Choroid plexus epithelial cell (primary cell): ENCODE data around the gene ARPP19.
"Not testable (repeated sequence)": the region's sequence is repeated elsewhere in the genome, so short reads cannot be mapped to it uniquely, and the experiment has no call there.

ENCODE experiments used
- DNase-seq: peaks from one replicate; pipeline ENCODE4 v3.0.0-alpha.2; 2010; ENCODE audit warnings: low read depth
- H3K4me3 ChIP-seq: 2 replicates; pipeline ENCODE4 v1.5.1; 2011; ENCODE audit warnings: low read depth, mild to moderate bottlenecking, control low read depth, low read length, moderate library complexity
- TF ChIP-seq, protein P1 (sequence below): conservative IDR thresholded peaks from 2 replicates; pipeline ENCODE4 v1.5.1; 2011; ENCODE audit warnings: low read depth, mild to moderate bottlenecking, control low read depth, inconsistent platforms, low read length, moderate library complexity

The ARPP19 gene

DNA sequence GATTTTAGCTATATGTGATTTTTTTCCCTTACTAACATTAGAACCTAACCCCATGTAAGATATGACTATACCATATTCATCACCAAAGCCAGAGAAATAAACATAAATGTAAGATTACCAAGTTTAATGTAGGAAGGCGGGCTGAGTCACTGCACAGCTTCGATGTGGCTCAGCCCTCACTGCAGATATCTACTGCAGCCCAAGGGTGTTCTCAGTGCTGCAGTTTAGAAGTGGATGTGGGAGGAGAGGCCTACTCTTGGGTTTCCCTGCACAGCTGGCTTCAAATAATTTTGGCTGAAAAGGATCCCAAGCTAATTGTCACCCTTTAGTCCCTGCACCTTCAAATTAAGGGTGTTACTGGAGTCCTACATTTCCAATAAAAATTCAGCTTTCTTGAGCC is 9.3 kb downstream of the ARPP19 start:
- TF ChIP-seq, protein P1, sequence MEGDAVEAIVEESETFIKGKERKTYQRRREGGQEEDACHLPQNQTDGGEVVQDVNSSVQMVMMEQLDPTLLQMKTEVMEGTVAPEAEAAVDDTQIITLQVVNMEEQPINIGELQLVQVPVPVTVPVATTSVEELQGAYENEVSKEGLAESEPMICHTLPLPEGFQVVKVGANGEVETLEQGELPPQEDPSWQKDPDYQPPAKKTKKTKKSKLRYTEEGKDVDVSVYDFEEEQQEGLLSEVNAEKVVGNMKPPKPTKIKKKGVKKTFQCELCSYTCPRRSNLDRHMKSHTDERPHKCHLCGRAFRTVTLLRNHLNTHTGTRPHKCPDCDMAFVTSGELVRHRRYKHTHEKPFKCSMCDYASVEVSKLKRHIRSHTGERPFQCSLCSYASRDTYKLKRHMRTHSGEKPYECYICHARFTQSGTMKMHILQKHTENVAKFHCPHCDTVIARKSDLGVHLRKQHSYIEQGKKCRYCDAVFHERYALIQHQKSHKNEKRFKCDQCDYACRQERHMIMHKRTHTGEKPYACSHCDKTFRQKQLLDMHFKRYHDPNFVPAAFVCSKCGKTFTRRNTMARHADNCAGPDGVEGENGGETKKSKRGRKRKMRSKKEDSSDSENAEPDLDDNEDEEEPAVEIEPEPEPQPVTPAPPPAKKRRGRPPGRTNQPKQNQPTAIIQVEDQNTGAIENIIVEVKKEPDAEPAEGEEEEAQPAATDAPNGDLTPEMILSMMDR = no peak
- peak; percentile 58 for DNase-seq

DNA sequence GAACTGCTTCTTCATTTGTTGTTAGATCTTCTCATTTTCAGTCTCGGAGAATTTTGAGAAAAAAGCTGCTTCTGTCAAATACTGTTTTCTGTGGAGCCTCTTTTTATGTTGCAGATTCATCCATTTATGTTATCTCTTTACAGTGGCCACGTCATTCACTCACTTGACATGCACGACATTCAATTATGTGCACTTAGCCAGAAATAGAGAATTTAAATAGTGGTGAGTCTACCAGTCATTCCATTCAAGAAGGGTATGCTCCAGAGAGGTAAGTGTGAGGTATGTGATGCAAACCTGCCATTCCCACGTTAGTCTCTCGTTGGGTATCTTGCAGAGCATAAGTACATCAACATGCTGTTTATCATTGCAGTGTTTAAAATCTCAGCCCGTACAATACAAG is 9.8 kb downstream of the ARPP19 start:
- H3K4me3 ChIP-seq = no peak overlapping the region
- no peak for DNase-seq
- TF ChIP-seq, protein P1 = no peak

More for the DNA sequence above, 9.3 kb downstream of the ARPP19 start:
- no peak overlapping the region for H3K4me3 ChIP-seq

DNA sequence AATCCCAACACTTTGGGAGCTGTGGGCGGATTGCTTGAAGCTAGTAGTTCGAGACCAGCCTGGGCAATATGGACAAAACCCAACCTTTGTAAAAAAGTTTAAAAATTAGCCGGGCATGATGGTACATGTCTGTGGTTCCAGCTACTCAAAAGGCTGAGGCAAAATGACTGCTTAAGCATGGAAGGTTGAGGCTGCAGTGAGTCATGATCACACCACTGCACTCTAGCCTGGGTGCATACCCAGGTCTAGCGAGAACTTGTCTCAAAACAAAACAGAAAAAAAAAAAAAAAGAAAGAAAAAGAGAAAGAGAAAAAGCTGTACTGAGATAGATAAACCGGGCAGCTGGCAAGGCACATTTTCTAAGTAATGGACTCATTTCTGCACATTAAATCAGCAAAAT is 10.6 kb downstream of the ARPP19 start:
- DNase-seq = peak; percentile 90
- H3K4me3 ChIP-seq = no peak overlapping the region
- TF ChIP-seq, protein P1 = no peak

DNA sequence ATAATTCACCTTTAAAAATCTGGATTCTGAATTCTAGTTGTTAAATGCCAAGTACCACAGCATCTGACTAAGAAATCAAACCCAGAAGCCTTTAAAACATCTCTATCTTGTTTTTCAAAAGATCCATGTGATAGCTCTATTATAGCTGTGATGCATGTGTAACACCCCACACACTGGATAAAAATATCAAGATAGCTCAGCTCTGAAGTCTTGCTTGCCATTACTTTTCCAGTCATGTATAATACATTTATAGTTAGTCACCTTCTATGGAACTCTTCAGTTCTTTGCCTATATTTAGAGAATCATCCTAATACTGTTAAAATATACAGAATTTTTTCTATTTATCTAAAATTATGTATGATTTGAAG is 11.6 kb downstream of the ARPP19 start:
- DNase-seq = peak; percentile 32
- TF ChIP-seq, protein P1 = no peak

DNA sequence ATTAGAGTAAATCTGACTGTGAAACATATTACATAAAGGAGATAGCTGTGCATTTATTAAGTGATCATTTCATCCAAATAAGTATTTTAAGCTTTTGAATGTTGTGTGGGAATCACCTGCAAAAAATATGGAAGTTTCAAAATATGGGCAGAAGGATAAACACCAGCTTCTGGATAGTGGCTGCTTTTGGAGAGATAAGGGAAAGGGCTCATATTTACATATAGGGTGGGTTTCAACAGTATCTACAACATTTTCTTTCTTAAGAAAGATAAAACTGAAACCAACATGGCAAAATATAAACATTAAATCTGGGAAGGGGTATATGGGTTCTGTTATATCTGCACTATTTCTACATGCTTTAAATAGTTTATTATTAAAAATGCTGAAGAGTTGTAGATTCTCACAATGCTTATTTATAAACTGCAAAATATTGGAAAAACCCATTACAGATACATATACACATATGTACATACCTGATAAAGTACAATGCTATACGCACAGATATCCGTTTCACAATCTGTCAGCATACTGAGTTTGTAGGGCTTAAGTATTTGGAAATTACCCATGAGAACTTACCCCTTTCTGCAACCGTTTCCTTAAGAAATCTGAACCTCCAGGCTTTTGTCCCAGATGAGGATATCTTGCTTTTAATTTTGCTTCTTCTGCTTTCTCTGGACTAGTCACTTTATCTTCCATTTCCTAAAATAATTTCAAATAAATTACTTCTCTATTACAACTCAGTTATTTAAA is 12.1 kb downstream of the ARPP19 start:
- no peak overlapping the region for H3K4me3 ChIP-seq
- TF ChIP-seq, protein P1 = no peak
- no peak for DNase-seq

More for the DNA sequence above, 11.6 kb downstream of the ARPP19 start:
- H3K4me3 ChIP-seq = no peak overlapping the region

DNA sequence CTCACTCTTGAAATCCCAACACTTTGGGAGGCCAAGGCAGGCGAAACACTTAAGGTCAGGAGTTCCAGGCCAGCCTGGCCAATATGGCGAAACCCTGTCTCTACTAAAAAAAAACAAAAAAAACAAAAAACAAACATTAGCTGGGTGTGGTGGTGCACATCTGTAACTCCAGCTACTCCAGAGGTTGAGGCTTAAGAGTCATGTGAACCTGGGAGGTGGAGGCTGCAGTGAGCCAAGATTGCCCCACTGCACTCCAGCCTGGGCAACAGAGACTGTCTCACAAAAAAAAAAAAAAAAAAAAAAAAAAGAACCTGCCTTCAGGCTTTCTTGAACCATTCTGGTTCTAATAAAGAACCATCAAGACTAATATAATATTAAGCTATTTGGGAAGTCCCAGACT is 16.5 kb downstream of the ARPP19 start:
- H3K4me3 ChIP-seq = no peak overlapping the region
- TF ChIP-seq, protein P1 = no peak
- DNase-seq = no peak

DNA sequence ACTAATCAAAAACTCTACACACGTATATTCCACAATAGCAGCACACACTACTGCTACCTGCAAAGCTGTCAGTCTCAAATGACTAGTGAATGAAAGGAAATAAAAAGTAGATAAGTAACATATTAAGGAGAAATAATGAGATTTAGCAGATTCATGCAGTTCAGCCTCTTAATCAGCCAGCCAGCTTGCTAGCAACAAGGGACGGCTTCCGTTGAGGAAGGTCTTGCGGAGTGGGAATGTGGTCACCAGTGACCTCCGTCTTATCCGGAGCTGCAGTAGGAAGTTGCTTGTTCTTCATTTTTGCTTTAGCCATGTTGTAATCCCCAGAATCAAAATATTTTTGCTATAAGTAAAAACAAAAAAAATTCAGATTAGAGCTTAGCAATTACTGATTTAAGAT is 17.1 kb downstream of the ARPP19 start:
- TF ChIP-seq, protein P1 = no peak
- no peak for DNase-seq
- no peak overlapping the region for H3K4me3 ChIP-seq

DNA sequence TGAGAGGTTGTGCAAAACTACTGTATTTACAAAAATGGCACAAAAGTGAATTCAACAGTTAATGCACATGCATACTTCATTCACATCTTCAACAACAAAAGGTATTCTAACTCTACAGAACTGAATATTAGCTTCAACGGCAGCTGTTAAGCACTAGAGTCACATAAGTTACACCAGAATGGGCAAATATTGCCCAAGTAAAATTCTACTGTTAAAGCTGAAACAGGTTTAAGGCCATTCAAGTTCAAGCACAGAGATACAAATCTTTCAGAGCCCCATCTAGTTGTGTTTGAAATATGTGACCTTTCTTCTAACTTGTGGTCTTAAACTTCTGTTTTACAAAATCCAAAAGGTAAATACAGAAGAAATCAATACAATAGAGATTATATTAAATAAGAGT is 17.6 kb downstream of the ARPP19 start:
- not testable (repeated sequence) for DNase-seq, H3K4me3 ChIP-seq
